NCI-H345 treated with DMSO at 0.1 percent for 48 hours (cell line): Measurements from ENCODE around the gene NFYC.

Experiments used
- DNase-seq: peaks from one replicate; lab custom pipeline; 2025; ENCODE audit not compliant: unreplicated experiment; lab: John Stamatoyannopoulos, UW

The NFYC gene

GRCh38 chr1:40691538-40692428 lies at the start of gene NFYC:
Gene NFYC, plus strand, starts transcription at chr1:40691704. Its CDS starts 47,140 bp downstream, at chr1:40738844.
- DNase-seq: peak; percentile 96

GRCh38 chr1:40645118-40645680 lies 46.3 kb upstream of the NFYC start:
- no peak for DNase-seq

- DNase-seq: no peak
These were observed 45.2 kb upstream of the NFYC start for GRCh38 chr1:40646315-40646714.

GRCh38 chr1:40648200-40648599 lies 43.3 kb upstream of the NFYC start:
- no peak for DNase-seq

GRCh38 chr1:40648928-40649591 lies 42.4 kb upstream of the NFYC start:
- no peak for DNase-seq

GRCh38 chr1:40649592-40649930 lies 41.9 kb upstream of the NFYC start:
- no peak for DNase-seq

- no peak for DNase-seq
These were observed 41.4 kb upstream of the NFYC start for GRCh38 chr1:40650075-40650474.

- no peak for DNase-seq
These were observed 40.2 kb upstream of the NFYC start for GRCh38 chr1:40651138-40651857.

- no peak for DNase-seq
These were observed 39.0 kb upstream of the NFYC start for GRCh38 chr1:40652468-40652867.

GRCh38 chr1:40652979-40653378 lies 38.5 kb upstream of the NFYC start:
- no peak for DNase-seq

GRCh38 chr1:40653851-40654537 lies 37.5 kb upstream of the NFYC start:
- no peak for DNase-seq

GRCh38 chr1:40657046-40657445 lies 34.5 kb upstream of the NFYC start:
- DNase-seq: no peak

- DNase-seq: no peak
These were observed 32.5 kb upstream of the NFYC start for GRCh38 chr1:40658751-40659648.

GRCh38 chr1:40659649-40659947 lies 31.9 kb upstream of the NFYC start:
- no peak for DNase-seq

- no peak for DNase-seq
These were observed 29.8 kb upstream of the NFYC start for GRCh38 chr1:40661678-40662077.

GRCh38 chr1:40662151-40662550 lies 29.4 kb upstream of the NFYC start:
- no peak for DNase-seq

- no peak for DNase-seq
These were observed 28.6 kb upstream of the NFYC start for GRCh38 chr1:40662864-40663263.

- peak; percentile 18 for DNase-seq
These were observed 28.0 kb upstream of the NFYC start for GRCh38 chr1:40663324-40664166.

- DNase-seq: no peak
These were observed 27.4 kb upstream of the NFYC start for GRCh38 chr1:40664167-40664537.
